ENCODE measurements around the gene PCBP3. TPM values are rescaled to one million over a fixed set of nuclear protein-coding genes. Genes with fewer than 3 reads are reported as not detected.

The PCBP3 gene
- total RNA-seq, 2 donors from 2014 or later: 2.1 to 5.3 TPM

DNA sequence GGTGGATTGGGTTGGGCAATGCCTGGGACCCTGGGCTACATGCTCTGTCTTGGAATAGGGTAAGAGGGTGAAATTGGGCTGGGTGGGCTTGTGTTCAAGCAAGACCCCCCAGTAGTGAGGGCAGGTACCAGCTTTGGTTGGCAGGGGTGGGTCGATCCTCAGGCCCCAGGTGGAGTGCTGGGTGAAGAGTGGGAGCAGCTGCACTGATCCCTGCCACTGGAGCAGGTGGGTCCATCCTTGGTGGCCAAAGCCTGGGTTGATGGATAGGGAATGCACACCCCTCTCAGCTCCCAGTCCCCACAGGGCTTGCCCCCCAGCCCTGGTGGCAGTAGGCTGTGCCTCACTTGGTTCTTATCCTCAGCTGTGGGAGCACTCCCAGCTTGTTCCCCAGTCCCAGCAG lies 135.2 kb downstream of the PCBP3 start:
- no peak for DNase-seq
- Histone ChIP-seq H3K27ac (no peak overlapping the region), H3K9me3 (no peaks in the 10 kb centered on the region), H3K4me1 (no peaks in the 10 kb centered on the region), H3K9ac (ENCODE audit: low read depth in 2 of 2, low read length in 2 of 2) (no peak overlapping the region), H3K36me3 (no peaks in the 10 kb centered on the region), H3K27me3 (no peaks in the 10 kb centered on the region), H3K4me3 (no peak overlapping the region)
- intact Hi-C loops (cut with DNase I): no loop called here
- no peak for TF ChIP-seq CTCF (IDR thresholded peaks at IDR 0.05)

GRCh38 chr21:45779226-45779625 lies 135.7 kb downstream of the PCBP3 start:
- no peaks in the 10 kb centered on the region for H3K9me3 ChIP-seq
- no peaks in the 10 kb centered on the region for H3K27me3 ChIP-seq
- no peak for DNase-seq
- no peak overlapping the region for H3K27ac ChIP-seq
- H3K9ac ChIP-seq (ENCODE audit: low read depth in 2 of 2, low read length in 2 of 2): no peak overlapping the region
- no peak overlapping the region for H3K4me3 ChIP-seq
- H3K4me1 ChIP-seq: no peaks in the 10 kb centered on the region
- no peak for TF ChIP-seq CTCF (IDR thresholded peaks at IDR 0.05)
- intact Hi-C loops (cut with DNase I): no loop called here
- H3K36me3 ChIP-seq: no peaks in the 10 kb centered on the region

DNA sequence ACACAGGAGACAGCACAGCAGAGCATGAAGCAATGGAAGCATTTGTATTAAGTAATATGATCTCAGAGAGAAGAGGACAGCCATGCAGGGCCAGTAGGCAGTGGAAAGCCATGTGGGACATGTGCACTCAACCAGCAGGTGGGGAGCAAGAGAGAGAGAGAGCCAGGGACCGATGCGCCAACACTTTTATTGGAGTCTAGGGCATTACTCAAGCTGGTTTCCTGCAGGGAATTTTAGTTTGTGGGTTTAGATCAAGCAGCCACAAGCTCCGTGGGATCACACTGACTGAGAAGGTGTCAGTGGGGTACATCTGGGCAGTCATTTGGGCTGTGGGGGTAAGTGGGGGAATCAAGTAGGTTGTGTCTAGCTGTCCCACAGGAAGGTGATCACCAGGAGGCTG lies 137.1 kb downstream of the PCBP3 start:
- no peaks in the 10 kb centered on the region for H3K27me3 ChIP-seq
- no peaks in the 10 kb centered on the region for H3K36me3 ChIP-seq
- no peak for TF ChIP-seq CTCF (IDR thresholded peaks at IDR 0.05)
- no peaks in the 10 kb centered on the region for H3K4me1 ChIP-seq
- intact Hi-C loops (cut with DNase I): no loop called here
- no peak overlapping the region for H3K4me3 ChIP-seq
- no peak overlapping the region for H3K27ac ChIP-seq
- H3K9ac ChIP-seq (ENCODE audit: low read depth in 2 of 2, low read length in 2 of 2): no peak overlapping the region
- no peaks in the 10 kb centered on the region for H3K9me3 ChIP-seq
- no peak for DNase-seq

- DNase-seq: no peak
- no peak for TF ChIP-seq CTCF (IDR thresholded peaks at IDR 0.05)
- Histone ChIP-seq H3K9ac (ENCODE audit: low read depth in 2 of 2, low read length in 2 of 2) (no peak overlapping the region), H3K36me3 (no peaks in the 10 kb centered on the region), H3K27ac (no peak overlapping the region), H3K4me3 (no peak overlapping the region), H3K4me1 (no peaks in the 10 kb centered on the region), H3K27me3 (no peaks in the 10 kb centered on the region), H3K9me3 (no peaks in the 10 kb centered on the region)
- intact Hi-C loops (cut with DNase I): no loop called here
Observed at GRCh38 chr21:45781741-45782140, 138.2 kb downstream of the PCBP3 start.

GRCh38 chr21:45786660-45787059 lies 143.1 kb downstream of the PCBP3 start:
- no peaks in the 10 kb centered on the region for H3K36me3 ChIP-seq
- H3K27me3 ChIP-seq: no peaks in the 10 kb centered on the region
- no peak overlapping the region for H3K27ac ChIP-seq
- H3K4me3 ChIP-seq: no peak overlapping the region
- DNase-seq: no peak
- TF ChIP-seq CTCF (IDR thresholded peaks at IDR 0.05): no peak
- H3K9ac ChIP-seq (ENCODE audit: low read depth in 2 of 2, low read length in 2 of 2): no peak overlapping the region
- H3K4me1 ChIP-seq: no peaks in the 10 kb centered on the region
- H3K9me3 ChIP-seq: no peaks in the 10 kb centered on the region
- intact Hi-C loops (cut with DNase I): no loop called here

- no peak overlapping the region for H3K27ac ChIP-seq
Observed at GRCh38 chr21:45787371-45787770, 143.8 kb downstream of the PCBP3 start.

More at GRCh38 chr21:45787371-45787770, 143.8 kb downstream of the PCBP3 start:
- TF ChIP-seq CTCF (IDR thresholded peaks at IDR 0.05): no peak
- no peaks in the 10 kb centered on the region for H3K9me3 ChIP-seq
- H3K4me3 ChIP-seq: no peak overlapping the region
- no peak overlapping the region for H3K9ac ChIP-seq (ENCODE audit: low read depth in 2 of 2, low read length in 2 of 2)
- no peaks in the 10 kb centered on the region for H3K27me3 ChIP-seq
- no peaks in the 10 kb centered on the region for H3K4me1 ChIP-seq
- intact Hi-C loops (cut with DNase I): no loop called here
- H3K36me3 ChIP-seq: no peaks in the 10 kb centered on the region
- no peak for DNase-seq
